CD4-positive, alpha-beta T cell treated with Interferon alpha-2 for 1 hour (primary cell): ENCODE results near the gene STON1.
"Not testable (repeated sequence)": the region's sequence is repeated elsewhere in the genome, so short reads cannot be mapped to it uniquely, and the experiment has no call there.

ENCODE experiments used
- DNase-seq, 2 donors: peaks; one replicate each; pipeline ENCODE4 v3.0.0-alpha.2; 2020 to 2022

Gene STON1

DNA sequence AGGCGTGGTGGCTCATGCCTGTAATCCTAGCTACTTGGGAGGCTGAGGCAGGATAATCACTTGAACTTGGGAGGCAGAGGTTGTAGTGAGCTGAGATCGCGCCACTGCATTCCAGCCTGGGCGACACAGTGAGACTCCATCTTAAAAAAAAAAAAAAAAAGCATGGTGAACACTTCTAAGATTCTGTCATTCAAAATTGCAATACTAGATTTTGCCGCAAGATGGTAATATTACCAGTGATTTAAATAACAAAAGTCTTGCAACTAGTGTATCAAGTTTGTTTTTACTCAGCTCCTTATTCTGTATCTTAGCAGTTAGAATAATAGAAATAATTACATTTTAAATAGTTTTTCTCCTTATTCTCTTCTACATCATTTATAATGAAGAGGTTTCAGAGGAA is 92.7 kb downstream of the STON1 start:
- DNase-seq: not testable (repeated sequence)

GRCh38 chr2:48624696-48625095 is 94.7 kb downstream of the STON1 start:
- no peak for DNase-seq

DNA sequence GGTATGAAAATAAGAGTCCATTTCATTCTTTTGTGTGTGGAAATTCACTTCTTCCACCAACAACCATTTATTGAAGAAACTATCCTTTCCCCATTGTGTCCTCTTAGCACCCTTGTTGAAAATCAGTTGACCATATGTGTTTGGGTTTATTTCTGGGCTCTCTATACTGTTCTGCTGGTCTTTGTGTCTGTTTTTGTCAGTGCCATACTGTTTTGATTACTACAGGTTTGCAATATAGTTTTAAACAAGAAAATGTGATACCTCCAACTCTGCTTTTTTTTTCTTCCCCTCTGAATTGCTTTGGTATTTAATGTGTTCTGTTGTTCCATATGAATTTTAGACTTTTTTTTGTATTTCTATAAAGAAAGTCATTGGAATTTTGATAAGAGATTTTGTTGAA is 96.1 kb downstream of the STON1 start:
- DNase-seq: no peak

DNA sequence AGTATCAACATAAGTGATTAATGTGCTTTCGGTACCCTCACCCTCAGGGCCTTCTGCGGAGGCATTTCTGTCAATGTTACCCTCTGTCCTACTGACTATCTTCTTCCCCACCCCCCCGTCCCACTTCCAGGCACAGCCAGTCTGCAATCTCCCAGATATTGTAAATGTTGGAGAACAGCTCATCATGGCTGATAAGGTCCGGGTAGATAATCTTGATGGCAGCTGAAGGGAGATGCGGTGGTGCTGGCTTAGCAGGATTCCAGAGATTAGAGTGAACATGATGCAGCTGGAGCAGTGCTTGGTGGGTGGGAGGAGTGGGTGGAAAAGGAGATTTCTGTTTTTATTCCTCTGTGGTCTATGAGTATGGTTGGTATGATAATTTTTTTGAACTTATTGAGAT is 103.2 kb downstream of the STON1 start:
- no peak for DNase-seq

DNA sequence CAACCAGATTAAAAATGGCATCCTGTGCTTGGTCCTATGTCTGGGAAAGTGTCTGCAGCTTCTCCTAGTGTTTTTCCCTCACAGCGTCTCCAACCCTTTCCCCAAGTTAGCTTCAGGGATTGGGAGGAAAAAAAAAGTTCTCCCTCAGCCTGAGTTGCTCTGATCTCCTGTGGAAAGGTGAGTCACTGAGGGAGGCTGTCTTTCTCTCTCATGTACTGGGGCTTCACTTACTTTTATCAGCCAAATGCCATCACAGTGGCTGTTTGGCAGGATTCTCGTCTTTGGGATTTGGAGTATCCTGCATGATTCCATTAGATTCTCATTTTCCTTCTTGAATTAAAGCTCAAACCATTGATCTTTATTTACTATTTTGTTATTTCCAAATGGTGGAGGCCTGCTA is 105.8 kb downstream of the STON1 start:
- no peak for DNase-seq

GRCh38 chr2:48638261-48638660 is 108.3 kb downstream of the STON1 start:
- DNase-seq: no peak
